HEK293 (cell line): Measurements from ENCODE around the gene AIG1.

Experiments used
- ZNF560 ChIP-seq: fragments of 450-650 bp; formaldehyde crosslinking; IDR thresholded peaks from 2 replicates; pipeline ENCODE4 v1.5.1; 2017; ENCODE audit warnings: missing biosample characterization, missing genetic modification characterization, borderline replicate concordance
- TF ChIP-seq, protein P1 (sequence below): fragments of 450-650 bp; formaldehyde crosslinking; IDR thresholded peaks from 2 replicates; pipeline ENCODE4 v1.5.1; 2017; ENCODE audit warnings: missing biosample characterization, missing genetic modification characterization
- TF ChIP-seq, protein P2 (sequence below): fragments of 450-650 bp; formaldehyde crosslinking; IDR thresholded peaks from 2 replicates; pipeline ENCODE4 v1.5.1; 2016; ENCODE audit warnings: missing biosample characterization, missing genetic modification characterization

DNA sequence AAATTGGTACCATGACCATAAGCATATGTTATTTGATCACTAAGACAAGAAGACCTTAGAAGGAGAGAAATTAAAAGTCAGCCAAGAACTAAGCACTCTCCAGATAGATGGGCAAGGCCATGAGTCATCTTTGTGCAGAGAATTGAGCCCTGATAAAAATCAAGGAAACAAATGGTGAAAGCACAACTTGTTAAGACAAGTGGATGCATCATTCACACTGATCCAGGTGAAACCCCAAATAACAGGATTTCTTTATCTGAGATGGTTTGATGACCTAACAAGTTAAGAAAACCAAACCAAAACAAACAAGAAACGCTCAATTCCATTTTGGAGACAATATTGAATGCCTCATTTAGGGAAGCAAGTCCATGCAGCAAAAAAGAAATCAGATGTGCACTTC is 268.2 kb downstream of the AIG1 start:
- TF ChIP-seq, protein P1, sequence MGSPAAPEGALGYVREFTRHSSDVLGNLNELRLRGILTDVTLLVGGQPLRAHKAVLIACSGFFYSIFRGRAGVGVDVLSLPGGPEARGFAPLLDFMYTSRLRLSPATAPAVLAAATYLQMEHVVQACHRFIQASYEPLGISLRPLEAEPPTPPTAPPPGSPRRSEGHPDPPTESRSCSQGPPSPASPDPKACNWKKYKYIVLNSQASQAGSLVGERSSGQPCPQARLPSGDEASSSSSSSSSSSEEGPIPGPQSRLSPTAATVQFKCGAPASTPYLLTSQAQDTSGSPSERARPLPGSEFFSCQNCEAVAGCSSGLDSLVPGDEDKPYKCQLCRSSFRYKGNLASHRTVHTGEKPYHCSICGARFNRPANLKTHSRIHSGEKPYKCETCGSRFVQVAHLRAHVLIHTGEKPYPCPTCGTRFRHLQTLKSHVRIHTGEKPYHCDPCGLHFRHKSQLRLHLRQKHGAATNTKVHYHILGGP = no peak
- TF ChIP-seq, protein P2, sequence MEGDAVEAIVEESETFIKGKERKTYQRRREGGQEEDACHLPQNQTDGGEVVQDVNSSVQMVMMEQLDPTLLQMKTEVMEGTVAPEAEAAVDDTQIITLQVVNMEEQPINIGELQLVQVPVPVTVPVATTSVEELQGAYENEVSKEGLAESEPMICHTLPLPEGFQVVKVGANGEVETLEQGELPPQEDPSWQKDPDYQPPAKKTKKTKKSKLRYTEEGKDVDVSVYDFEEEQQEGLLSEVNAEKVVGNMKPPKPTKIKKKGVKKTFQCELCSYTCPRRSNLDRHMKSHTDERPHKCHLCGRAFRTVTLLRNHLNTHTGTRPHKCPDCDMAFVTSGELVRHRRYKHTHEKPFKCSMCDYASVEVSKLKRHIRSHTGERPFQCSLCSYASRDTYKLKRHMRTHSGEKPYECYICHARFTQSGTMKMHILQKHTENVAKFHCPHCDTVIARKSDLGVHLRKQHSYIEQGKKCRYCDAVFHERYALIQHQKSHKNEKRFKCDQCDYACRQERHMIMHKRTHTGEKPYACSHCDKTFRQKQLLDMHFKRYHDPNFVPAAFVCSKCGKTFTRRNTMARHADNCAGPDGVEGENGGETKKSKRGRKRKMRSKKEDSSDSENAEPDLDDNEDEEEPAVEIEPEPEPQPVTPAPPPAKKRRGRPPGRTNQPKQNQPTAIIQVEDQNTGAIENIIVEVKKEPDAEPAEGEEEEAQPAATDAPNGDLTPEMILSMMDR (tag by site-specific recombination) = no peak
- no peak for TF ChIP-seq ZNF560 (tag by site-specific recombination)
